Esophagus muscularis mucosa (tissue), 4 donors: ENCODE data around the gene FASTK. TPM values are rescaled to one million over a fixed set of nuclear protein-coding genes. Genes with fewer than 3 reads are reported as not detected.
A peak's percentile ranks its signal among the peaks of the same experiment; 100 is the strongest.

ENCODE experiments used
- DNase-seq: peaks from one replicate; pipeline ENCODE4 v3.0.0-alpha.2; 2017; ENCODE audit errors: extremely low spot score
- H3K27ac ChIP-seq, 4 donors: fragments of 200-600 bp; sonication (generic); replicated peaks in 1 of 4; 1 replicate in 3 of 4; 2 replicates in 1 of 4; pipeline ENCODE4 v1.5.1; 2016 to 2019; ENCODE audit warnings: mild to moderate bottlenecking in 1 of 4
- H3K27me3 ChIP-seq, 4 donors: fragments of 200-600 bp; sonication (generic); one replicate each; pipeline versions ENCODE4 v1.5.1 to v1.6.0; 2016 to 2019
- H3K36me3 ChIP-seq, 4 donors: fragments of 200-600 bp; sonication (generic); one replicate each; pipeline ENCODE4 v1.5.1; 2016 to 2019
- H3K4me1 ChIP-seq, 4 donors: fragments of 200-600 bp; sonication (generic); one replicate each; pipeline ENCODE4 v1.5.1; 2016 to 2019
- H3K4me3 ChIP-seq, 4 donors: fragments of 200-600 bp; sonication (generic); 1 replicate in 2 of 4; 2 replicates in 2 of 4; pipeline ENCODE4 v1.5.1; 2016 to 2019; ENCODE audit warnings: mild to moderate bottlenecking in 4 of 4, moderate library complexity in 1 of 4
- H3K9me3 ChIP-seq, 4 donors: fragments of 200-600 bp; sonication (generic); 1 replicate in 3 of 4; 2 replicates in 1 of 4; pipeline ENCODE4 v1.5.1; 2016 to 2019
- EP300 ChIP-seq: sonication (generic); formaldehyde crosslinking; IDR thresholded peaks from one replicate; pipeline ENCODE4 v1.6.1; 2017; ENCODE audit warnings: antibody characterized with exemption
- POLR2A ChIP-seq: fragments of 450-650 bp; IDR thresholded peaks from one replicate; pipeline ENCODE4 v1.6.1; 2017; ENCODE audit warnings: antibody characterized with exemption, moderate library complexity, mild to moderate bottlenecking, low read depth
- POLR2AphosphoS5 ChIP-seq, 2 donors: sonication (generic); formaldehyde crosslinking; IDR thresholded peaks; one replicate each; pipeline ENCODE4 v1.6.1; 2017; ENCODE audit warnings: antibody characterized with exemption in 2 of 2
- WGBS: methylation state at CpG from one replicate; pipeline ENCODE4 v1.1.5; 2018; 5-methylcytosine and 5-hydroxymethylcytosine counted together
- intact Hi-C: fragments of 100-400 bp; cut with DNase I; formaldehyde crosslinking; loops from one replicate; pipeline ENCODE4 v1.15.1; 2023
- total RNA-seq, 4 donors: library from RNA; depleted of rRNA; stranded (reverse); fragments of >200 nt; gene quantifications; one replicate each; pipeline versions ENCODE4 v1.1.0 to v1.2.1, GENCODE V29; 2016
- TF ChIP-seq, protein P1 (sequence below), 3 experiments: fragments of 200-600 bp in 2 of 3; fragments of 450-650 bp in 1 of 3; sonication (generic) in 2 of 3; IDR thresholded peaks; one replicate each; pipeline ENCODE4 v1.5.1; 2017 to 2019; ENCODE audit warnings: antibody characterized with exemption in 3 of 3, mild to moderate bottlenecking in 2 of 3, moderate library complexity in 1 of 3

The FASTK gene
- total RNA-seq, 4 donors from 2014 or later: 45.7 to 74.9 (median 60.4) TPM

DNA sequence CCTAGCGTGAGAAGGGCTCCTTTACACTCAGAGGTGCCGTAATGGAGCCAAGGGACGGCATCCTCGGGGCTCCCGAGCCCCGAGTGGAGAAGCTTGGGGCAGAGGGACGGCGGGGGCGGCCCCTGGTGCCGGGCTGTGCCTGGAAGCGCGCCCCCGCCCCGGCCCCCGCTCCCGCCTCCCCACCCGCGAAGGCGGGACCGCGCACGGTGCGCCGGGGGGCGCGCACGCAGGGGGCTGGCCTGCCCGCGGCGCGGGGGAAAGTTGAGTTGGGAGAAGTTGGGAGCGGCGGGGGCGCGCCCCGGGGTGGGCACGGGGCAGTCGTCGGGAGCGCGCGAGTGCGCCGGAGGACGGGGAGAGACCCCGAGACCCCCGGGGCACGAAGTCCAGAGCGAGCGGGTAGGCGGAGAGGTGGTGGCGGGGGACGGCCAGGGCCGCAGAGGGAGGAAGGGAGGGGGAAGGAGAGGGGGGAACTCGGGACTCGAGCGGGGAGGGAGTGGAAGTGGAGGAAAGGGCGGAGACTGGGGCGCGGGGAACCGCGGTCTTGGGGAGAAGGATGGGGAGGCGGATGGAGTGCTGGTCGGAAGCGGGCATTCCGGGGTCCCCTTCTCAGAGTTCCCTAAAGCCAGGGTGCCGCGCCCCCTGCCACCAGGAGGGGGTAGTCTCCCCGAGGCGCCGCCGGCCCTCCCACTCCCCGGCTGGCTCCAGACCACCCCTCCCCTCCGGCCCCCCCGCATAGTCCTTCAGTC, 21.1 kb downstream of the FASTK start, which contains the start of gene SLC4A2:
SLC4A2 (plus strand) TSS at position 223 of the 746 bp plus-strand sequence. CDS start 2,399 bp downstream, outside the sequence.
- peak; percentile 96 for DNase-seq
- TF ChIP-seq, protein P1, sequence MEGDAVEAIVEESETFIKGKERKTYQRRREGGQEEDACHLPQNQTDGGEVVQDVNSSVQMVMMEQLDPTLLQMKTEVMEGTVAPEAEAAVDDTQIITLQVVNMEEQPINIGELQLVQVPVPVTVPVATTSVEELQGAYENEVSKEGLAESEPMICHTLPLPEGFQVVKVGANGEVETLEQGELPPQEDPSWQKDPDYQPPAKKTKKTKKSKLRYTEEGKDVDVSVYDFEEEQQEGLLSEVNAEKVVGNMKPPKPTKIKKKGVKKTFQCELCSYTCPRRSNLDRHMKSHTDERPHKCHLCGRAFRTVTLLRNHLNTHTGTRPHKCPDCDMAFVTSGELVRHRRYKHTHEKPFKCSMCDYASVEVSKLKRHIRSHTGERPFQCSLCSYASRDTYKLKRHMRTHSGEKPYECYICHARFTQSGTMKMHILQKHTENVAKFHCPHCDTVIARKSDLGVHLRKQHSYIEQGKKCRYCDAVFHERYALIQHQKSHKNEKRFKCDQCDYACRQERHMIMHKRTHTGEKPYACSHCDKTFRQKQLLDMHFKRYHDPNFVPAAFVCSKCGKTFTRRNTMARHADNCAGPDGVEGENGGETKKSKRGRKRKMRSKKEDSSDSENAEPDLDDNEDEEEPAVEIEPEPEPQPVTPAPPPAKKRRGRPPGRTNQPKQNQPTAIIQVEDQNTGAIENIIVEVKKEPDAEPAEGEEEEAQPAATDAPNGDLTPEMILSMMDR (IDR thresholded peaks at IDR 0.05): peak; percentile 38 to 52 (median 42)
- TF ChIP-seq POLR2A (no peak), POLR2AphosphoS5 (IDR thresholded peaks at IDR 0.05) (peak; percentile 40 to 77), EP300 (no peak)
- intact Hi-C loops: loop anchor here (5.0 kb wide), 2 partner anchors 32 to 53 kb away; partner anchors contain the start of gene ABCB8
- peaks cover 3 to 10% (median 8%) of the 10 kb centered on the region in 4 donors for H3K36me3 ChIP-seq
- no peaks in the 10 kb centered on the region for H3K9me3 ChIP-seq
- peak within 1 kb of the TSS; percentile 72 to 94 (median 90) for H3K4me3 ChIP-seq
- peak within 1 kb of the TSS; percentile 92 to 95 (median 93) for H3K27ac ChIP-seq
- H3K27me3 ChIP-seq: no peaks in the 10 kb centered on the region
- 1% methylated on average over 42 of the region's 75 CpGs for WGBS
- peaks cover 53 to 70% (median 68%) of the 10 kb centered on the region in 4 donors for H3K4me1 ChIP-seq

DNA sequence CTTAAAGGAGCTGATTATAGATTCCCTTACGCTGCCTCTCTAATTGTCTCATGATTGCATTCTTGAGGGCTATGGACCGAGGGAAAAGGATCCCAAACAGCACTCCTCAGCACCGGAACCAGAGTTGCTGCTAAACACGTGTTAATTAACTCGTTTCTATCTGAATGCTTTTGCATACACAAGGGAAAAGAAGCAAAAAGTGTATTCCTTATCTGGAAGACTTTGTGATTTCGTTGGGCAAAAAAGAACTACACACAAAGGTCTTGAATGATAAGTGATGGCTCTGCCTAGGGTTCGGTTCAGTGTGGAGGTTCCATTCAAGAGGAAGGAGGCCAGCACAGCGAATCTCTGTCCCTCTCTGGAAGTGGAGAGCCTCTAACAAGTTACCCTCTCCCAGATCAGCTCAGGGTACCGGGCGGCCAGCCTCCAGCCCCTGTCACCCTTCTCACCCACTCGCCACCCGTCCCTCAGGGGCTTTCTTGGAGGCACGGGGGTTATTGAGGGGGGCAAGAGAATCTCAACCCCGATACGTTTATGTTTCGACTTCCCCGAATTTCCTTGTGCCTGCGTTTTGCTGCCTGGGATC, 21.7 kb downstream of the FASTK start:
- TF ChIP-seq EP300: no peak
- TF ChIP-seq POLR2AphosphoS5 (IDR thresholded peaks at IDR 0.05): no peak
- TF ChIP-seq POLR2A: no peak
- TF ChIP-seq, protein P1 (IDR thresholded peaks at IDR 0.05): no peak
- intact Hi-C loops: no loop called here
- 4% methylated on average over 16 of the region's 18 CpGs for WGBS
- H3K27me3 ChIP-seq: no peaks in the 10 kb centered on the region
- H3K9me3 ChIP-seq: no peaks in the 10 kb centered on the region
- H3K4me1 ChIP-seq: peaks cover 53 to 68% (median 63%) of the 10 kb centered on the region in 4 donors
- DNase-seq: no peak
- peak overlapping the region; percentile 92 to 95 (median 93) for H3K27ac ChIP-seq
- peak overlapping the region; percentile 72 to 94 (median 90) for H3K4me3 ChIP-seq
- peaks cover 0 to 9% (median 3%) of the 10 kb centered on the region in 4 donors for H3K36me3 ChIP-seq

DNA sequence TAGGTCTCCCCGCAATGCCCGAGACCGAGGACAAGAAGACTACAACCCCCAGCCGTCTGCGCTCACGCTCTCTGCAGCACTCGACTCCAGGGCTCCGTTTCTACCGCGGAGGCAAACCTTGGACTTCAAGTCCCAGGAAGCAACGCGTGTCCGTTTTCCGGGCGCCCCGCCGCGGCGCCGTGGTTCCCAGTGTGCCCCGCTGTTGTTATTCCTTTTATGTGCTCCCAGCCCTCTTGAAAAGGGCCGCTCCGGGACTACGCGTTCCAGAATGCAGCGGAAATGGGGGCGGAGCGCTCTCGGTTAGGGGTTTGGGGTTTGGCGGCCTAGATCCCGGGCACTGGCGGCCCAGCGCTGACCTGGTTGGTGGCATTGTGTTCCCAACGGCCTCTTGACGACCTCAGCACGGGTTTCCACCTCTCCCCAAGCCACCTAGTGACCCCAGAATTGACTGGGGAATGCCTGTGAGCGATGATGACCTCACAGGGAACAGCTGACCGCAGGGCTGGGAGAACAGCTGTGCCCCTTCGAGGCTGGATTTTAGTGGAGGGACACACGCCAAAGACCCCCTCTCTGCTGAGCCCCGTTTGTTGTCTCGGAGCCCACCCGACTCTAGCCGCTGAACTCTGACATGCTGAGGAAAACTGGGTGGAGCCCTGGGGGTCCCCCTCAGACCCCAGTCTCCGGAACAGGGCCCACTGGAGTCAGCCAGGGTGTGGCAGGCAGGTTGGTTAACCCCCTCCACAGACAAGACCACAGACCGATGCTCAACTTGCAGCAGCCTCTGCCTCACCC, 22.4 kb downstream of the FASTK start:
- intact Hi-C loops: no loop called here
- peaks cover 0 to 13% (median 6%) of the 10 kb centered on the region in 4 donors for H3K36me3 ChIP-seq
- 2% methylated on average over 20 of the region's 46 CpGs for WGBS
- peak; percentile 100 for DNase-seq
- H3K27me3 ChIP-seq: no peaks in the 10 kb centered on the region
- peak overlapping the region; percentile 92 to 95 (median 93) for H3K27ac ChIP-seq
- peak overlapping the region; percentile 72 to 94 (median 90) for H3K4me3 ChIP-seq
- H3K4me1 ChIP-seq: peaks cover 47 to 61% (median 56%) of the 10 kb centered on the region in 4 donors
- H3K9me3 ChIP-seq: no peaks in the 10 kb centered on the region
- TF ChIP-seq, protein P1 (IDR thresholded peaks at IDR 0.05): no peak
- TF ChIP-seq EP300: no peak
- peak; percentile 9 for TF ChIP-seq POLR2A
- TF ChIP-seq POLR2AphosphoS5 (IDR thresholded peaks at IDR 0.05): peak; percentile 88 to 95

DNA sequence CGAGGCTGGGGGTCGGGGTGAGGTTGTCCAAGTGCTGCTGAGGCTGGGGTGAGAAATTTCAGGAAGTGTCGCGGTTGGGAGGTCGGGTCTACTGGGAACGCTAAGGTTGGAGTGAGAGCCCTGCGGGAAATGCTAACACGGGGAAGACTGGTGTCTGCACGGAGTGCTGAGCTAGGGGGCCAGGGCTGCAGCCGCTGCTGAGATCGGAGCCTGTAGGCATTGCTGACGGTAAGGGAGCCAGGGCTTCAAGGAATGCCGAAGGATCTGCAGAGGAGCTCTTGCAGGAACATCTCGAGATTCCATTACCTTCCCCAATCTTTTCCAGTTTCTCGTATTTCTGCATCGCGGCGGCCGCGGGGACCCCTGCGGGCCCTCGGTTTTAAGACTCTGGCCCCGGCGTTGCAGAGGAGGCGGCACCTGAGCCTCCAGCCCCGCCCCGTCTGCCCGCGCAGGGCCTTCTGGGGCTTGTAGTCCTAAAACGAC, 23.1 kb downstream of the FASTK start, which contains the start of gene CDK5:
CDK5 (minus strand) TSS at position 392 of the 483 bp plus-strand sequence; CDS start at position 343, 49 bp downstream.
- Histone ChIP-seq H3K27me3 (no peaks in the 10 kb centered on the region), H3K27ac (peak within 1 kb of the TSS; percentile 92 to 95 (median 93)), H3K36me3 (peaks cover 0 to 13% (median 7%) of the 10 kb centered on the region in 4 donors), H3K4me1 (peaks cover 42 to 54% (median 49%) of the 10 kb centered on the region in 4 donors), H3K9me3 (no peaks in the 10 kb centered on the region), H3K4me3 (peak within 1 kb of the TSS; percentile 72 to 94 (median 90))
- no peak for TF ChIP-seq POLR2A
- TF ChIP-seq POLR2AphosphoS5 (IDR thresholded peaks at IDR 0.05): no peak
- TF ChIP-seq EP300: no peak
- TF ChIP-seq, protein P1 (IDR thresholded peaks at IDR 0.05): no peak
- no peak for DNase-seq
- intact Hi-C loops: no loop called here
- 1% methylated on average over 16 of the region's 30 CpGs for WGBS
